ENCODE data around the gene SFMBT1.
"Not testable (repeated sequence)": the region's sequence is repeated elsewhere in the genome, so short reads cannot be mapped to it uniquely, and the experiment has no call there.

Gene SFMBT1

GRCh38 chr3:53073553-53074365 is 27.9 kb upstream of the SFMBT1 start:
- no peak for DNase-seq

GRCh38 chr3:53072653-53073552 is 27.0 kb upstream of the SFMBT1 start:
- peak in 1 of 2 experiments; percentile 12 for DNase-seq

- no peak for DNase-seq
These were observed 26.1 kb upstream of the SFMBT1 start for GRCh38 chr3:53071882-53072431.

GRCh38 chr3:53069422-53070068 is 23.7 kb upstream of the SFMBT1 start:
- peak in 1 of 2 experiments; percentile 10 for DNase-seq

GRCh38 chr3:53068176-53068575 is 22.3 kb upstream of the SFMBT1 start:
- no peak for DNase-seq

DNA sequence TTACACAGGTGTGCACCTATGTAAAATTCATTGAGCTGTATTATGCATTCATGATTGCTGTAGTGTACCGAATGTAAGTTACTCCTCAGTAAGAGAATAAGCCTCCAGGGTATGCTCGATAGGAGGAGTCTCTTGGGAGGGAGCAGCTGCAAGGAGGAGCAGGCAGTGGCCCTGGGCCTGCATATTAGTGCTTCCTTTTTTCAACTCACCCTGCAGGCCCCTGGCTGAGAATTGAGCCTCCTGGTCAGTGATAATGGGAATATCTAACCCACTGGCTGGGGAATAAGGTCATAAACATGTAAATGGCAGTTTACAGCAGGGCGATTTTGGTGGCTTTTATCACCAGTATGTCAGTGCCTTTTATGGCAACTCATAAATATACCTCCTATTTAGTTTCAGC is 21.7 kb upstream of the SFMBT1 start:
- no peak for DNase-seq

- DNase-seq = no peak
These were observed 20.1 kb upstream of the SFMBT1 start for GRCh38 chr3:53065841-53066480.

DNA sequence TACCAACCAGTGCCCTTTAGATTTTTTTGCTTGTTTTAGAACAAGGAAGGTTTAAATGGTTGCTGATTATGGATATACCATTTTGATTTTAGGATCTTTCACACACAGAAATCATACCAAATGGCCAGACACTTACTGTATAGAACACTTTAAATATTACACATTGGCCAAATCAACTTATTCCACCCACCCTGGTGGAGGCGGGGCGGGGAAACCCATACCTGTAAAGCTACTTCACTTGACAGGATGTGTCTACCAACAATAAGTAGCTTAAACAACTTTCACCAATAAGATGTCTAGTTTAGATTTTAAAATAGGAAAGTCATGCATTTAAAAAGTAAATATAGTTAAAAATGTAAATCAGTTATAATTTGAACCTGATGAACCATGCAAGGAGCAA is 17.0 kb upstream of the SFMBT1 start:
- no peak for DNase-seq

- DNase-seq = peak in 1 of 2 experiments; percentile 14
These were observed 10.6 kb upstream of the SFMBT1 start for GRCh38 chr3:53056442-53056841.

DNA sequence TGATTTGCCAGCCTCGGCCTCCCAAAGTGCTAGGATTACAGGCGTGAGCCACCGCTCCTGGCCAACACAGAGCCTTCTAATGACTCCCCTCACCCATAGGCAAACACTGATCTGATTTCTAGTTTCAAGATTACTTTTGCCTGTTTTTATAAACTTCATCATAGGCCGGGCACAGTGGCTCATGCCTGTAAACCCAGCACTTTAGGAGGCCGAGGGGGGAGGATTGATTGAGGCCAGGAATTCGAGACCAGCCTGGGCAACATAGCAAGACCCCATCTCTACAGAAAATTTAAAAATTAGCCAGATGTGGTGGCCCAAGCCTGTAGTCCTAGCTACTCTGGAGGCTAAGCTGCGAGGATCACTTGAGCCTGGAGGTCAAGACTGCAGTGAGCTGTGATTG is 8.4 kb upstream of the SFMBT1 start:
- not testable (repeated sequence) for DNase-seq

DNA sequence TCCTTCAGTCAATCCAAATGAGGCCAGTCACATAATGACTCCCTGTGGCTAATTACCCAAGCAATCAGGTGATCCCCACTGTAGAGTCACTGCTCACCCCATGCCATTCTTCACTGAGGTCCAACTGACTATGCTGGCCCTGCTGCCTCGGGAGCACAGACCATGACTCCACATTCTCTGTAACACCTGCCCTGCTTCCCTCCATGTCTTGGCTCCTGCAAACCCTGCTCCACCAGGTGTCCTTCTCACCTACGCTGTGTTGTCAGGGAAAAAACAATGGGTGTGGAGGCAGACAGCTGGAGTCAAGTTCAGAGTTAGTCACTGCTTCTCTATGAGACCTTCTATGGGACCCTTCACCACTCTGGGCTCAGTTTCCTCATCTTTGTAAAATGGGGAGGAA is 6.1 kb upstream of the SFMBT1 start:
- DNase-seq = no peak

- no peak for DNase-seq
These were observed 4.1 kb upstream of the SFMBT1 start for GRCh38 chr3:53049987-53050386.

DNA sequence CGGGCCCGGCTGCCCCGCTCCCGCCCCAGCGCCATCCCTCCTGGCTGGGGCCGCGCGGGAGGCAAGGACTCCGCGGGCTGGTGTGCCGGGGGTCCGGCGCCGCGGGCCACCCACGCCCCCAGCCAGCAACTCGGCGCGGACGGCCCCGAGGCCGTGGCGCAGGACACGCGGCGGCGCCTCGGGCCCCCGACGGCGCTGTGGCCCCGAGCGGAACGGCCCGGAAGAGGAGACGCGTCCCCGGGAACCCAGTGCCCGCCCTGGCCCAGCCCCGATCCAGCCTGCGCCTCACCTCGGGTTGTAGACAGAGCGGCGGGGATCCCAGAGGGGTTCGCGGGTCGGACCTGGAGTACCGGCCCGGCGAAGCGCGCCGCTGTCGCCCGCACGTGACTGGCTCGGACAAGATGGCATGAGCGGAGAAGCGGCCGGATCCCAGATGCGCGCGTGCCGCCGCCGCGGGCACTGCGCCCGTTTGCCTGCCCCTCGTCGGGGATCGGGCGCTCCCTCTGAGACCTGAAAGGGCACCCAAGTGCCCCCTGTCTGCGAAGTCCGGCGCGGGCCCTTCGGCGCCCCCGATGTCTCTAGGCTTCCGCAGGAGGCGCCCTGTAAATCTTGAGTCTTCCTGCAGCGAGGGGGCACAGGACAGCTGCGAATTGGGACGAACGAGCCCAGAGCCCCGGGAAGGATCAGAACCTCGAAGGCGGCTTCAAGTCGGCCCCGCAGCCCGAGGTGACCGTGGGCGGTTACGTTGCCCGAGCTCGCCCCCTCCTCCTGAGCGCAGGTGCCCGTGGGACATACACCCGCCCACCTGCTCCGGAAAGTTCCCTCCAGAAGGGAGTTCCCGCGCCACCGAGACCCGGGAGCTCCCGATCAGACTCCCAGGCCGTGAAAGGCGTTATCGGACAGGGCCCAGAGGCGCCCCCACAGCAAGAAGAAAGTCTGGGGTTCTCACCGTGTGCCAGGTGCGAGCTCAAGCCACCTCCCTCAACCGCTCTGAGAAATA is 598 bp upstream of the SFMBT1 start:
- peak; percentile 9 to 54 for DNase-seq

DNA sequence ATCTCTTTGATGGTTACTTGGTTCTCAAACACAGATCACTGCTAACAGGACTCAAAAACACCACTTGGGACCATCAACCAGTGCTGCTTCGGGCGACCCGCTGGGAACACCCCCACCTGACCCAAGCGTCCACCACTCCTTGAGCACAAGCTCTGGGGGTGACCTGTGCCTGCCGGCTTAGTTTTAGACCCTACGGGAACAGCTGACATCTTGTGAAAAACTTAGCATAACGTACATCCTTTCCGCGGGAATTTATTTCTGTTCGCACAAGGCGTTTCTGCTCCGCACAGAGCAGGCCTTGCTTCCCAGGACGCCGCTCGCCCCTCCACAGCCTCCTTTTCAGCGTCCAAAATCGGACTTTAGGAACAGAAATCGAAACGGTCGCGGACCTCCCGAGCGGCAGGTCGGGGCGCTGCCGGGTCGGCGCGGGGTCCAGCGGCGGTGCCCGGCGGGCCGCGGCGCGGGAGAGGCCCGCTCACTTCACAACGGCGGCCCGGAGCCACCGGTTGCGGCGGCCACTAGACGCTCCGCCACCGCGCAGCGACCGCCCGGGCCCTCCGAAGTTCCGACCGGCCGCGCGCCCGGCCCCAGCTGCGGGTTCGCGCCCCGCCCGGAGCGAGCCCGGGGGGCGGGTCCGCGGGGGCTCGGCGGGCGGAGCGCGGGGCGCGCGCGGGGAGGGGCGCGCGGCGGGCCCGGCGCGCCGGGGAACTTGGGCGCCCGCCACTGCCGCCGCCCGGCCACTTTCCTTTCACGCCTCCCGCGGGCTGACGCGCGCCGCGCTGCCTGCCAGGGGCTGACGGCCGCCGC is 959 bp downstream of the SFMBT1 start:
- DNase-seq = peak in 1 of 2 experiments; percentile 23

DNA sequence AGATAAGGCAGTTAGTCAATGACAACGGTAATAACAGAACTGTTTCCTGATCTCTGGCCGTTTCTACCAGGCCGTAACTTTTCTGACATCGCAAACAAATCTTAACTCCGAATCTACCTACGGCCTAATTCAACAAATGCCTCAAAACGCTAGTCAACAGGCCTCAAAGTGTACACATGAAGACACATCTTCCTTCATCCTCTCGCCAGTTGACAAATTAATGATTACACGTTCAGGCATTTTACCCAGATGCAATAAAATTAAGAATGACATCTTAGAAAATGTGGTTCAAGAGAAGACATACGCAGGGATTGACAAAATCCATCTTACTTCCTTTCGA is 1.5 kb downstream of the SFMBT1 start:
- DNase-seq = no peak

- no peak for DNase-seq
These were observed 2.1 kb downstream of the SFMBT1 start for GRCh38 chr3:53043738-53044137.

DNA sequence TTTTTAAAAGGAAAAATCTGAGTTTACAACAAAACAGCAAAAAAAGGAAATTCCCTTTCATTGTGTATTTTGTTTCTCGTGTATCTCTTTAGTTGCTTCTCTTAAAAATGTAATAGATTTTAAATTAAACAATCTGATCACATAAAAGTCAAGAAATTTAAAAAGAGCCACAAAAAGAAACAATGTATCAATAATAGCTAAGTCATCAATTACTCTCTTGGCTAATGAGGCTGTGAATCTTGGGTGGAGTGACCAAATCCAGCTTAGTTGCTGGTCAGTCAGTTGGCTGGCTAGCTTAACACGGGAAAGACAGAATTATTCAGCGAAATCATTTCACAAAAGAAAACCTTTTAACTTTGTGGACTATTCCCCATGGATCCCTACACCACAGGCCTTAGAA is 3.2 kb downstream of the SFMBT1 start:
- no peak for DNase-seq

DNA sequence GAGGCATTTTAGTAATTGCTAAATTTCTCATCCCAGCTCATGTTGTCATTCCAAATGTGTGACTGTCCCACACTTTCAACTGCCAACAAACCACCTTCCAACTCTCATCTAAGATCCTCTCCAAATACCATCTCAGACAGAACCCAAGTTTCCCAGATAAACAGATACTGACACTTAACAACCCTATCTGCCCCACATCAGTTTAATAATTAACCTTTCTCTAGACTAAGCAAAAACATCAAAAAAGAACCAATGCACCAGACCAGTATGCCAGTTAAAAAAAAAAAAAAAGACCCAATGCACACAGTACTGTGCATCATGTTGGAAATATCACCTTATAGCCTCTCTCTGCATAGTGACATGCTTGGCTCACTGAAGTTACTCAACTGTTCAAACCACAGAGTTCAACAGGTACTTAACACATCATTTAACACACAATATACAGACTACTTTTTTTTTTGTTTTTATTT is 5.5 kb downstream of the SFMBT1 start:
- no peak for DNase-seq

DNA sequence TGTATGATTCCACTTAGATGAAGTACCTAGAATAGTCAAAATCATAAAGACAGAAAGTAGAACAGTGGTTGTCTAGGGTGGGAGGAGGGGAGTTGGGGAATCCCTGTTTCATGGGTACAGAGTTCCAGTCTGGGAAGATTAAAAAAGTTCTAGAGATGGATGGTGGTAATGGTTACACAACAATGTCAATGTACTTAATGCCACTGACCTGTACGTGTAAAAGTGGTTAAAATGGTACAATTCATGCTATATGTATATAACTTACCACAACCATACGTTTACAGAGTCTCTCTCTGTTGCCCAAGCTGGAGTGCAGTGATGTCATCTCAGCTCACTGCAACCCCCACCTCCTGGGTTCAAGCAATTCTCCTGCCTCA is 6.5 kb downstream of the SFMBT1 start:
- DNase-seq = no peak

- no peak for DNase-seq
These were observed 7.0 kb downstream of the SFMBT1 start for GRCh38 chr3:53038679-53039375.

Data from SW 1271 (cell line).